ENCODE data around the gene MYO15A.

MYO15A gene

GRCh38 chr17:18099516-18099915, 9.0 kb upstream of the MYO15A start:
- Histone ChIP-seq H3K9me3 (ENCODE audit: control insufficient read depth, insufficient read depth, low read depth, low read length) (no peaks in the 10 kb centered on the region), H3K36me3 (ENCODE audit: control insufficient read depth in 2 of 2, insufficient read depth in 1 of 2, low read length in 2 of 2) (peaks cover 21 to 92% of the 10 kb centered on the region in 2 experiments), H3K27ac (ENCODE audit: extremely low read depth, low read depth, low read length) (no peak overlapping the region), H3K4me1 (ENCODE audit: control insufficient read depth, insufficient read depth, low read length) (no peaks in the 10 kb centered on the region), H3K4me3 (ENCODE audit: low read depth, low read length) (no peak overlapping the region)
- CTCF ChIA-PET = interaction anchor here (0.8 to 1.1 kb wide), 2 partner anchors 30 to 598 kb away, joined by 3 read pairs; no protein-coding TSS in a partner anchor
- POLR2A ChIA-PET = interaction anchor here (0.7 kb wide), 1 partner anchor 11 kb away, joined by 3 read pairs; no protein-coding TSS in a partner anchor
- TF ChIP-seq ZNF24 (tag by site-specific recombination; IDR thresholded peaks at IDR 0.05) = no peak
- TF ChIP-seq ZNF18 (tag by site-specific recombination; IDR thresholded peaks at IDR 0.05) = no peak
- no peak for TF ChIP-seq ZNF473 (tag by site-specific recombination; IDR thresholded peaks at IDR 0.05)
- TF ChIP-seq INSM2 (tag by site-specific recombination; IDR thresholded peaks at IDR 0.05) = no peak
- no peak for TF ChIP-seq ZNF239 (tag by site-specific recombination; IDR thresholded peaks at IDR 0.05)
- no peak for TF ChIP-seq ZNF514 (tag by site-specific recombination; IDR thresholded peaks at IDR 0.05)
- no peak for TF ChIP-seq ELK4 (IDR thresholded peaks at IDR 0.05; ENCODE audit: borderline replicate concordance, low read depth, low read length)
- no peak for TF ChIP-seq HOXC10 (CRISPR knock-in tag; IDR thresholded peaks at IDR 0.05)
- no peak for TF ChIP-seq ZNF488 (tag by site-specific recombination; IDR thresholded peaks at IDR 0.05)

GRCh38 chr17:18100616-18101015, 7.9 kb upstream of the MYO15A start:
- CTCF ChIA-PET = interaction anchor here (0.5 to 0.8 kb wide), 2 partner anchors 159 to 597 kb away, joined by 3 to 4 read pairs; no protein-coding TSS in a partner anchor
- POLR2A ChIA-PET = interaction anchor here (0.6 kb wide), 1 partner anchor 18 kb away, joined by 3 read pairs; no protein-coding TSS in a partner anchor
- TF ChIP-seq ZNF544 (tag by site-specific recombination; IDR thresholded peaks at IDR 0.05) = no peak
- no peak for TF ChIP-seq BCL11A (tag by site-specific recombination; IDR thresholded peaks at IDR 0.05; ENCODE audit: low read depth)
- TF ChIP-seq CTCF (tag by site-specific recombination; IDR thresholded peaks at IDR 0.05) = no peak
- no peak for TF ChIP-seq BCL11B (tag by site-specific recombination; IDR thresholded peaks at IDR 0.05; ENCODE audit: low read depth)
- TF ChIP-seq ZNF26 (tag by site-specific recombination; IDR thresholded peaks at IDR 0.05) = no peak
- no peak for TF ChIP-seq ZNF155 (tag by site-specific recombination; IDR thresholded peaks at IDR 0.05)
- TF ChIP-seq ZNF157 (tag by site-specific recombination; IDR thresholded peaks at IDR 0.05) = no peak
- no peak for TF ChIP-seq ZBTB49 (tag by site-specific recombination; IDR thresholded peaks at IDR 0.05; ENCODE audit: low read depth)
- TF ChIP-seq KLF1 (tag by site-specific recombination; IDR thresholded peaks at IDR 0.05) = no peak
- TF ChIP-seq ZNF324 (tag by site-specific recombination; IDR thresholded peaks at IDR 0.05) = no peak
- TF ChIP-seq ZFHX2 (tag by site-specific recombination; conservative IDR thresholded peaks at IDR 0.05) = no peak
- no peak for TF ChIP-seq REPIN1 (tag by site-specific recombination; IDR thresholded peaks at IDR 0.05; ENCODE audit: low read depth)
- no peak for TF ChIP-seq ZNF660 (tag by site-specific recombination; IDR thresholded peaks at IDR 0.05)

More at GRCh38 chr17:18100616-18101015, 7.9 kb upstream of the MYO15A start:
- Histone ChIP-seq H3K27ac (ENCODE audit: extremely low read depth, low read depth, low read length) (no peak overlapping the region), H3K4me1 (ENCODE audit: control insufficient read depth, insufficient read depth, low read length) (no peaks in the 10 kb centered on the region), H3K36me3 (ENCODE audit: control insufficient read depth in 2 of 2, insufficient read depth in 1 of 2, low read length in 2 of 2) (peaks cover 11 to 97% of the 10 kb centered on the region in 2 experiments), H3K4me3 (ENCODE audit: low read depth, low read length) (no peak overlapping the region), H3K9me3 (ENCODE audit: control insufficient read depth, insufficient read depth, low read depth, low read length) (no peaks in the 10 kb centered on the region)

All from HEK293 (cell line).